ENCODE results near the gene PDXP.
A peak's percentile ranks its signal among the peaks of the same experiment; 100 is the strongest.
"Not testable (repeated sequence)": the region's sequence is repeated elsewhere in the genome, so short reads cannot be mapped to it uniquely, and the experiment has no call there.

PDXP gene, protein sequence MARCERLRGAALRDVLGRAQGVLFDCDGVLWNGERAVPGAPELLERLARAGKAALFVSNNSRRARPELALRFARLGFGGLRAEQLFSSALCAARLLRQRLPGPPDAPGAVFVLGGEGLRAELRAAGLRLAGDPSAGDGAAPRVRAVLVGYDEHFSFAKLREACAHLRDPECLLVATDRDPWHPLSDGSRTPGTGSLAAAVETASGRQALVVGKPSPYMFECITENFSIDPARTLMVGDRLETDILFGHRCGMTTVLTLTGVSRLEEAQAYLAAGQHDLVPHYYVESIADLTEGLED

DNA sequence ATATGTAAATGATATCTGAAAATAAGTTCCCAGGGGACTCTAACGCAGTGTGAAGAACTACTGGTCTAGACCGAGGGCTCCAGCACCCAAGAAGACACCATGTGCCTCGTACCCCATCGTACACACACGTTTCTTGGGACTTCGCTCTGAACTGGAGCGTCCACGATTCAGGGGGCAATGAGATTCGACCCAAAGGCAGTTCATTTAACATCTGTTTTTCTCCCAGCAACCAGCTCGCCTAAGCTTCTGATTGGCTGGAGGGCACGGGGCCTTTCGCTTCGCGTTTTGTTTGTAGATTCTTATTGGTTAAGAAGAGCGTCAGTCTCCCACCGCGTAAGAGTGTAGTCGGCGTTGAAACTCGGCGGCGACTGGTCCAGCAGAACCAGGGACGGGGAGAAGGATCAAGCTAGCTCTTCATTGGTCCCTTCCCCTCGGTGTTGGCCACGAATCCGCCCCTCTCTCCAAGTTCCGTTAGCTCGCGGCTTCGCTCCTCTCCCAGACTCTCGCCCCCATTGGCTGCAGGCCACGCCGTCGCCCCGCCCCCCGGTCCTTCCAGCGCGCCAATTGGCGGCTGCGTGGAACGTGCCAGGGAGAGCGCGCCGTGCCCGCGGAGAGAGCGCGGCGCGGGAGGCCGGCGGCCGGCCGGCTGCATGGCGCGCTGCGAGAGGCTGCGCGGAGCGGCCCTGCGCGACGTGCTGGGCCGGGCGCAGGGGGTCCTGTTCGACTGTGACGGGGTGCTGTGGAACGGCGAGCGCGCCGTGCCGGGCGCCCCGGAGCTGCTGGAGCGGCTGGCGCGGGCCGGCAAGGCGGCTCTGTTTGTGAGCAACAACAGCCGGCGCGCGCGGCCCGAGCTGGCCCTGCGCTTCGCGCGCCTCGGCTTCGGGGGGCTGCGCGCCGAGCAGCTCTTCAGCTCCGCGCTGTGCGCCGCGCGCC lies at the start of gene PDXP:
Gene PDXP (plus strand): TSS at position 591 of the 933 bp plus-strand sequence. CDS start 60 bp downstream, at position 651.
- Mint-ChIP-seq H3K4me1 (peaks cover 35% of the 10 kb centered on the region), H3K4me3 (peak within 1 kb of the TSS; percentile 91), H3K27me3 (no peaks in the 10 kb centered on the region), H3K27ac (peak within 1 kb of the TSS; percentile 79), H3K36me3 (no peaks in the 10 kb centered on the region), H3K9me3 (no peaks in the 10 kb centered on the region)

DNA sequence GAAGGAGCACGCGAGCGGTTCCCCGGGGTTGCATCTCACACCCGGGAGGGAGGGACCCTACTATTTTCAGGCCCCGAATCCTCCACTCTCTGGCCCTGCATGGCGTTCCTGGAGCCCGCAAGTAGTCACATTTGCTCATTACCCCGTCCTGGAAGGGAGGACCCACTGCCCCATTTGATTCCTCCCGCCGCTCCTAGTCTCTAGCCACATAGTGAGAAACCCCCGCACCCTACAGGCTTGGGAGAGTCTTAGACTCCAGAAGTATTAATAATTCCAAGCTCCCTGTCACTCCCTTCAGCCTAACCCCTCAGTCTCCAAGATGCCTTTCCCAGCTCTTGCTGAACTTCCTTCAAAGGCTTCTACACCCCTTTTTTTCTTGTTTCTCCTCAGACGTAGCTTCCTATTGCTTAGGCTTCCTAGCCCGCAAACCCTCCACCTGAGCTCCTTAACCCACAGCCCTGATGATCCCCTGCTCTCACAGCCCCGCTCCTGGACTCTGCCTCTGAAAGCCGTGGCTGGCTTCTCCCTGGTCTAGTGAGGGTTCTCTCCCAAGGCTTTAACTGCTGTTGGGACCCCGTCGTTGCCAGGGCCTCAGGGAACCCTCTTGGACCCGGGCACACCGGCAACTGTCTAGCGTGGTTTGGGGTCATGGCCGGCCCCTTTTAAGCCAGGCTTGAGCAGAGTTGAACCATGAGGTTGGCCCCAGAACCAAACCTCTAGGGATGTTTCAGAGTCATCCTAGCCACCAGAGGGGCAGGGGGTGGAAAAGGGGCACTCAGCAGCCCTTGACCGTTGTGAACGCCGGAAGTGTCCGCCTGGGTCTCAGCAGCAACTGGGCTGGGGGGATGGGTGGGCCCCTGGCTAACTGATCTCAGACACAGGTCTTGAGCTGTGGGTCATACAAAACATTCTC lies 49.0 kb upstream of the PDXP start:
- Mint-ChIP-seq H3K27me3 (no peaks in the 10 kb centered on the region), H3K4me1 (peaks cover 39% of the 10 kb centered on the region), H3K27ac (peak overlapping the region; percentile 98), H3K36me3 (no peaks in the 10 kb centered on the region), H3K4me3 (peak overlapping the region; percentile 98), H3K9me3 (no peaks in the 10 kb centered on the region)

DNA sequence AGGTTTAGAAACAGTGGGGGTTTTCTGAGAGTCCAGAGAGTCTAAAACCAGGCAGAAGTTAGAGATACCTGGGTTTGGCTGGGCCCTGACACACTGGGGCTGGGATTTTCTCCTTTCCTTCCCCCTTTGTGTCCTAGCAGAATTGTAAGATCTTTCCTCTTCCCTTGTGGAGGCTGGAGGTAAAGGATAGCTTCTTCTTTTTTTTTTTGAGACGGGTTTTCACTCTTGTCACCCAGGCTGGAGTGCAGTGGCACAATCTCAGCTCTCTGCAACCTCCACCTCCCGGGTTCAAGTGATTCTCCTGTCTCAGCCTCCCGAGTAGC lies 48.4 kb upstream of the PDXP start:
- H3K27me3 Mint-ChIP-seq, H3K36me3 Mint-ChIP-seq, H3K9me3 Mint-ChIP-seq: not testable (repeated sequence)
- peak overlapping the region; percentile 98 for H3K4me3 Mint-ChIP-seq
- peaks cover 34% of the 10 kb centered on the region for H3K4me1 Mint-ChIP-seq
- H3K27ac Mint-ChIP-seq: peak overlapping the region; percentile 98

DNA sequence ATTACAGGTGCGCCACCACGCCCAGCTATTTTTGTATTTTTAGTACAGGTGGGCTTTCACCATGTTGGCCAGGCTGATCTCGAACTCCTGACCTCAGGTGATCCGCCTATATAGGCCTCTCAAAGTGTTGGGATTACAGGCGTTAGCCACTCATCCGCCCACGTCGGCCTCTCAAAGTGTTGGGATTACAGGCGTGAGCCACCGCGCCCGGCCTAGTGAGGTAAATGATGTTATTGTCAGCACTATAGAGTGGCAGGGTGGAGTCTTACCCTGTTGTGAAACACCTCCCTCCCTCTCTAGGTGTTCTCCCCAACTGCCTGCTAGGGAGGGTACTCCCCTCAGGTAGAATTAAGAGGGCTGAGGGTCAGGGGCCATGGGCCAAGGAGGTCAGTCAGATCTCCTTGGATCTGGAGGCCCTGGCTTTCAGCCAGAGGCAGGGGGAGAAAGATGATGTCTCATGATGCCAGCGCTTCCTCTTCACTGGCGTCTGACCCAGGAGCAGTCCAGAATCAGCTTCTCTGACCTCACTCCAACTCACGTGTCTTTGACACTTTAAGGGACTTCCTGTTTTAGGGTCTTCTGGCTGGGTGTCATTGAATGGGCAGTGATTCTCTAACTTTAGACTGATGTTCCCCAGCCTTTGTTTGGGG lies 47.9 kb upstream of the PDXP start:
- Mint-ChIP-seq H3K4me3 (peak overlapping the region; percentile 98), H3K4me1 (peaks cover 29% of the 10 kb centered on the region), H3K36me3 (no peaks in the 10 kb centered on the region), H3K9me3 (no peaks in the 10 kb centered on the region), H3K27ac (no peak overlapping the region), H3K27me3 (no peaks in the 10 kb centered on the region)

DNA sequence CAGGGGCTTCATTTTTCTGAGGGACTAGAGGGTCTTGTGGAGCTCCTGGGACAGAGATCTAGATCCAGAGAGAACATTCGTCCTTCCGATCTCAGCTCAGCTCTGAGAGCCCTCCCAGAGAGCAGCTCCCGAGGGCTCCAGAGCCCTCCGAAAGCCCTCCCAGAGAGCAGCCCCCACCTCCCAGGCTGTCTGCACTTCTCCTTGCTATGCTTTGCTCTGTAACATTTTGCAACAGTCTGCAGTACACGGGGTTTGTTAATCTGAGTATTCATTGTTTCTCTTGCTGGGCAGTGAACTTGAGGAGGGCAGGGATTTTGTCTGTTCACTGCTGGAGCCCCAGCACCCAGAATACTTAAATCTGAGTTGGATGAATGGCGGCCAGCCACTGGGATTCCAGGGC lies 47.3 kb upstream of the PDXP start:
- Mint-ChIP-seq H3K36me3 (no peaks in the 10 kb centered on the region), H3K4me3 (peak overlapping the region; percentile 33), H3K27me3 (no peaks in the 10 kb centered on the region), H3K4me1 (peaks cover 24% of the 10 kb centered on the region), H3K9me3 (no peaks in the 10 kb centered on the region), H3K27ac (no peak overlapping the region)

DNA sequence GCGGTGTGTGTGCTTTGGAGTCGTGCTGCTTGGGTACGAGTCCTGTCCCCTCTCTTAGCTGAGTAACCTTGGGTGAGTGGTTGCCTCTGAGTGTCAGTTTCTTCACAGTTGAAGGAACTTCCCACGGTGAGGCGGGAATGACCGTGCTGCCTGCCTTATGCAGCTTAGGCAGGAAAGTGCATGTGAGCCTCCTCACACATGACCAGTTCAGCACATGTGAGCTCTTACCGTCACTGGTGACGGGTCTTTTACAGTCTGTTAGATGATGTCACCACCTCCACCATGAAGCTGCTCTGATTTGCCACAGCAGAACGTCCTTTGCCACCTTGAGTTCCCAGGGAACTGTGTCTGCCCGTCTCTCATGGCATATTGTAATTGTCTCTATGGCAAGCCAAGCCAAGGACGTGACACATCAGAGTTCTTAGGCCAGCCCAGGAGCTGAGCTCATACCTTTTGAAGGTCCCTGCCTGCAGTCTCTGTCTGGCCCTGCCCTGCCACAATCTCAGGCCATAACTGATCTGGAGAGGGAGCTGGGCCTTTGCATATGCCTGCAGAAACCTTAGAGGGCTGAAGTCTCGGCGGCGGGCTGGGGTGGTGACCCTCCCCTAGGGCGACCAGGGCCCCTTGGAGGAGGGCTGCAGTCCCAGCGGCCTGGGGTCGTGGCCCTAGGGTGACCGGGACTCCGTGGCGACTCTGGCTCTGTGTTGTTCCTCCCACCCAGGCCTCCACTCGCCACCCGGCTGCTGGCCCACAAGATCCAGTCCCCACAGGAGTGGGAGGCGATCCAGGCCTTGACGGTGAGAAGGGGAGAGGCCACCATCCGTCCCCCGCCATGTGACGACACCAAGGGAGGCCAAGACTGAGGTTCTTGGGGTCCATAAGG lies 42.1 kb upstream of the PDXP start:
- Mint-ChIP-seq H3K9me3 (no peaks in the 10 kb centered on the region), H3K4me1 (no peaks in the 10 kb centered on the region), H3K36me3 (no peaks in the 10 kb centered on the region), H3K27ac (no peak overlapping the region), H3K4me3 (no peak overlapping the region), H3K27me3 (no peaks in the 10 kb centered on the region)

DNA sequence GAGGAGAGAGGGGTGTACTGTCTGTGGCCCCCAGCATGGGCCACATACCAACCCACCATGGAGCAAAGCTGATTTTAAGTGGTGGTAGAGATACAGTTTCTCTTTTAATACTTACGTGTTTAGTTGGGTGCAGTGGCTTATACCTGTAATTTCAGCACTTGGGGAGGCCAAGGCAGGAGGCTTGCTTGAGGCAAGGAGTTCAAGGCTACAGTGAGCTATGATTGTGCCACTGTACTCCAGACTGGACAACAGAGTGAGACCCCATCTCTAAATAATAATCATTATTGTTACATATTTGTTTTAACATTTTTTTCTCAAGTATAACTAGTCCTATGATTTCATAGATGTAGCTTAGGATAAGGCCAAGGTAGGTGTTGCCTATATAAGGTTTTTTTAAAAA lies 41.1 kb upstream of the PDXP start:
- H3K27ac Mint-ChIP-seq: no peak overlapping the region
- no peaks in the 10 kb centered on the region for H3K4me1 Mint-ChIP-seq
- H3K36me3 Mint-ChIP-seq: no peaks in the 10 kb centered on the region

DNA sequence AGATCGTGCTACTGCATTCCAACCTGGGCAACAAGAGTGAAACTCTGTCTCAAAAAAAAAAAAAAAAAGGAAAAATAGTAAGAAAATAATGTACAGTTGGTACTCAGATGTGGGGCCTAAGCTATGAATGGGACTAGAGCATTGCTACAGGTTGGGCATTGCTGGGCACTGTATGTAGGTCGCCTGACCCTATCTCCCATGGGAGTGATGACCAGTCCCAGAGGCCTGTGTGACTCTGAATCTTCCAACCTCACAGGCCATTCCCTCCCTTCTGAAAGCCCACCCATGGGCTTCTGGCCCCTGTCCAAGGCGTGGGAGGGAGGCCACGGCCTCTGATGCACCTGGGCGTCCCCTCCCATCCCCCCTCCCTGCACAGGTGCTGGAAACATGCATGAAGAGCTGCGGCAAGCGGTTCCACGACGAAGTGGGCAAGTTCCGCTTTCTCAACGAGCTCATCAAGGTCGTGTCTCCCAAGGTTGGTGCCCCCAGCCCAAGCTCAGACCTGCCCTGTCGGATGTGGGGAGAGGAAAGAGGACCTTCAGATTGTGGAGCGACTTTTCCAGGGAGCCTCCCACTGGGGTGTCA lies 40.4 kb upstream of the PDXP start:
- Mint-ChIP-seq H3K4me1 (peaks cover 3% of the 10 kb centered on the region), H3K9me3 (no peaks in the 10 kb centered on the region), H3K4me3 (no peak overlapping the region)

More for the DNA sequence above, 41.1 kb upstream of the PDXP start:
- H3K9me3 Mint-ChIP-seq: no peaks in the 10 kb centered on the region
- H3K27me3 Mint-ChIP-seq: no peaks in the 10 kb centered on the region
- H3K4me3 Mint-ChIP-seq: no peak overlapping the region

DNA sequence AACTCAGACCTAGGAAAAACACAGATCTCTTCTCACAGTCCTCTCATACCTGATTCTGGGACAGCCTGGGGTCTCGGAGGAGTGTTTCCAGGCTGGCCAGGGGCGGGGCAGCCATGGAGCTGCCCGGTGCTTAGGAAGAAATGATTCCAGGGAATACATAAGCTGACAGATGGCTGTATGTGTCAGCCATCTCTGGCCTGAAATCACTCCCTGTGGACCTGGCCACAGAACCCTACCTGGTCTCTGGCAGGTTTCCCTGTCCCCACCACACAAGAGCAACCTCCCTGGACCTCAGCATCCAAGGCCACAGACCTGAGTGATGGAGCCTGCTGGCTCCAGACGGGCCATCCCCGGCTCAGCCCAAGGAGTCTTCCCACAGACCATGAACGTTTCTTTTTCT lies 39.8 kb upstream of the PDXP start:
- H3K36me3 Mint-ChIP-seq: peaks cover 2% of the 10 kb centered on the region
- no peak overlapping the region for H3K27ac Mint-ChIP-seq
- no peak overlapping the region for H3K4me3 Mint-ChIP-seq
- no peaks in the 10 kb centered on the region for H3K9me3 Mint-ChIP-seq
- no peaks in the 10 kb centered on the region for H3K27me3 Mint-ChIP-seq
- peaks cover 6% of the 10 kb centered on the region for H3K4me1 Mint-ChIP-seq

More for the DNA sequence above, 40.4 kb upstream of the PDXP start:
- H3K27ac Mint-ChIP-seq: no peak overlapping the region
- H3K36me3 Mint-ChIP-seq: no peaks in the 10 kb centered on the region
- H3K27me3 Mint-ChIP-seq: no peaks in the 10 kb centered on the region

DNA sequence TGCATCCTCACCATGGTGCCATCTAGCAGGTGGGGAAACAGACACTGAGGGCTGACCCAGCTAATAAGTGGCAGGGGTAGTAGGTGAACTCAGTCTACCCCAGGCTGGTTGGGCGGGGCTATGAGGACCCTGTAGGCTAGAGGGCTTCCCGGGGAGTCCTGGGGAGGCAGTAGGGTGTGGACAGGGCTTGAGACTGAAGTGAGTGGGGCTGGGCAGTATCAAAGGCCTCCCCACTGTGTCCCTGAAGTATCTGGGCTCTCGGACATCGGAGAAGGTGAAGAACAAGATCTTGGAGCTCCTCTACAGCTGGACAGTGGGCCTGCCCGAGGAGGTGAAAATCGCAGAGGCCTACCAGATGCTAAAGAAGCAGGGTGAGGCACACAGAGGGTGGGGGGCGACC lies 38.5 kb upstream of the PDXP start:
- Mint-ChIP-seq H3K9me3 (no peaks in the 10 kb centered on the region), H3K36me3 (peaks cover 3% of the 10 kb centered on the region), H3K4me1 (peaks cover 19% of the 10 kb centered on the region), H3K4me3 (no peak overlapping the region), H3K27ac (no peak overlapping the region), H3K27me3 (no peaks in the 10 kb centered on the region)

DNA sequence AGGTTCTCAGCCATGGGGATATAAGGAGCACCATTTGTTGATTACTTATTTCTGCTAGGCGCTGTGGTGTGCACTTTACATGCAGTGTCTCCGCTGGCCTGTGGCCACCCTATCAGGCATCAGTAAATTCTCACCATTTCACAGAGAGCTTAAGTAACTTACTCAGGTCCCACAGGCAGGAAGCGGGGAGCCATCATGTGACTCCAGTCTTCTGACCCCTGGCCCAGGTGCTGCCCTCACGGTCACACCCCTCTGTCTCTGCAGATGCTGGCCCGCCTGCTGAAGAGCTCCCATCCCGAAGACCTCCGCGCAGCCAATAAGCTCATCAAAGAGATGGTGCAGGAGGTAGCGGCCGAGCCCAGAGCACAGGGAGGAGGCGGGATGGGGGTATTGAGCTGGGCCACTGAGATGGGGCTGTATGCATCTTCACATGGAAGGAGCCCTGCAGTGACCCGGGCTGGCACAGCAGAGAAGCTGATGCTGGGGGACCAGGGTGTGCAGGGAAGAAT lies 37.1 kb upstream of the PDXP start:
- H3K4me1 Mint-ChIP-seq: peaks cover 33% of the 10 kb centered on the region
- peaks cover 6% of the 10 kb centered on the region for H3K36me3 Mint-ChIP-seq
- H3K27ac Mint-ChIP-seq: no peak overlapping the region
- H3K9me3 Mint-ChIP-seq: no peaks in the 10 kb centered on the region
- no peaks in the 10 kb centered on the region for H3K27me3 Mint-ChIP-seq
- no peak overlapping the region for H3K4me3 Mint-ChIP-seq

DNA sequence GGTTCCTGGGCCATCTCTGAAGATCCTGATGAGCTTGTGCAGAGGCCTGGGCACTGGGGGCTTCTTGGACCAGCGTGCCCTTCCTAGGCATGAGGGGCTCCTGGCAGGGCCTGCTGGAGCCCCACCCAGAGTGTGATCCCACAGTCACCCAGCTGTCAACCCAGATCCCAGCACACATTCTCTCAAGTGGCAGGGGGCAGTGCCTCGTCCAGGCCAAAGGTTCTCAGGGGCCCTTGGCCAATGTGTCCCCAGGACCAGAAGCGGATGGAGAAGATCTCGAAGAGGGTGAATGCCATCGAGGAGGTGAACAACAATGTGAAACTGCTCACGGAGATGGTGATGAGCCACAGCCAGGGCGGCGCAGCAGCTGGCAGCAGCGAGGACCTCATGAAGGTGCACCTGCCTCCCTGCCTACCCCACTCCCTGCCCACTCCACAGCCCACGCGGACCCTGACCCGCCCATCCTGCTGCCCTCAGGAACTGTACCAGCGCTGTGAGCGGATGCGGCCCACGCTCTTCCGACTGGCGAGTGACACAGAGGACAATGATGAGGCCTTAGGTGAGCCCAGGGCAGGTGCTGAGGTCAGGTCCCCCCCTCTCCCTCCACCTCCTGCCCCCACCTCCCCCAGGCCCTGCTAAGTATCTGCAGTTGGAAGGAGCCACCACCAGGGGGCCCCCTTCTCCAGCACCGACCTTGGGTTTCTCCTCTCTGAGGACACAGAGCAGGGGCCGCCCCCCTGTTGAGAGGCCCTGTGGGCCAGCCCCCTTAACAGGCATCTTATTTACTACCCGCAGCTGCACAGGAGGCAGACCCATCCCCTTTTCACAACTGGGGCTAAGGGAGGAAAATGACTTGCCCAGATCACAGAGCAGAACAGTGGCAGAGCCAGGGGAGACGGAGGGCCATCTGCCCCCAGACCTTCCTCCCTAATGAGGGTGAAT lies 35.2 kb upstream of the PDXP start:
- Mint-ChIP-seq H3K9me3 (no peaks in the 10 kb centered on the region), H3K36me3 (peaks cover 6% of the 10 kb centered on the region), H3K27ac (peak overlapping the region; percentile 86), H3K4me3 (peak overlapping the region; percentile 59), H3K27me3 (no peaks in the 10 kb centered on the region), H3K4me1 (peaks cover 51% of the 10 kb centered on the region)

DNA sequence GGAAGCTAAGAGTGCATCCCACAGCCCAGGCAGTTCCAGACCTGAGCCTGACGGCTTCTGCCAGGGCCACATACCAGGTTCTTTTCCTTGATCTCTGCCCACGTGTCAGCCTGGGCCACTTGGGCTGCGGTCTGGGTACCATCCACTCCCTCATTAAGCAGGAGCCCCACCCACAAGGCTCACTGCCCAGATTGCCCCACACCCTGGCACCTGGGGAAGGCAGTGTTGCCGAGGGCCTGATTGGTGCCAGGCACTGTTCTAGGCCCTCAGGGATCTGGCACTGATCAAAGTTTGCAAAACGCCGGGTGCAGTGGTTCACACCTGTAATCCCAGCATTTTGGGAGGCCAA lies 34.5 kb upstream of the PDXP start:
- no peak overlapping the region for H3K27ac Mint-ChIP-seq
- H3K36me3 Mint-ChIP-seq: peaks cover 6% of the 10 kb centered on the region
- H3K27me3 Mint-ChIP-seq: no peaks in the 10 kb centered on the region
- H3K4me3 Mint-ChIP-seq: no peak overlapping the region
- H3K9me3 Mint-ChIP-seq: no peaks in the 10 kb centered on the region
- H3K4me1 Mint-ChIP-seq: peaks cover 56% of the 10 kb centered on the region

Data from activated naive CD4-positive, alpha-beta T cell treated with anti-CD3 and anti-CD28 coated beads, Interleukin-2, amount 50 U/mL, for 24 hours (primary cell).